Fibroblast of lung (primary cell): ENCODE measurements around the gene TMEM60. TPM values are rescaled to one million over a fixed set of nuclear protein-coding genes. Genes with fewer than 3 reads are reported as not detected.

Experiments used
- DNase-seq, 2 donors: peaks; one replicate each; pipeline versions ENCODE4 v3.0.0 to v3.0.0-alpha.2; 2010; ENCODE audit warnings: low read depth in 2 of 2
- H2AFZ ChIP-seq: 2 replicates; pipeline ENCODE4 v1.5.1; 2012; ENCODE audit warnings: low read length, control low read depth, inconsistent platforms
- H3K27ac ChIP-seq: 2 replicates; pipeline ENCODE4 v1.5.1; 2011; ENCODE audit warnings: low read length, control low read depth; ENCODE audit not compliant: insufficient read depth
- H3K27me3 ChIP-seq: 2 replicates; pipeline ENCODE4 v1.5.1; 2011; ENCODE audit warnings: mild to moderate bottlenecking, low read length; ENCODE audit not compliant: control insufficient read depth, insufficient read depth
- H3K36me3 ChIP-seq: 2 replicates; pipeline ENCODE4 v1.5.1; 2011; ENCODE audit warnings: low read length; ENCODE audit not compliant: control insufficient read depth, insufficient read depth
- H3K4me1 ChIP-seq: 2 replicates; pipeline ENCODE4 v1.5.1; 2011; ENCODE audit warnings: low read length; ENCODE audit not compliant: control insufficient read depth, insufficient read depth; ENCODE audit errors: extremely low read depth
- H3K4me2 ChIP-seq: 2 replicates; pipeline ENCODE4 v1.5.1; 2011; ENCODE audit warnings: low read length, control low read depth; ENCODE audit not compliant: insufficient read depth; ENCODE audit errors: extremely low read depth
- H3K4me3 ChIP-seq, 4 experiments: fragments of 200-600 bp in 1 of 4; sonication (generic) in 1 of 4; replicated peaks in 1 of 4; 2 replicates each; pipeline ENCODE4 v1.5.1; 2011 to 2016; ENCODE audit warnings: low read length in 4 of 4, low read depth in 3 of 4, mild to moderate bottlenecking in 3 of 4, control low read depth in 2 of 4, inconsistent platforms in 1 of 4, mixed read lengths in 1 of 4; ENCODE audit not compliant: insufficient read depth in 1 of 4; ENCODE audit errors: control extremely low read depth in 1 of 4
- H3K79me2 ChIP-seq: 2 replicates; pipeline ENCODE4 v1.5.1; 2012; ENCODE audit warnings: mild to moderate bottlenecking, low read length, inconsistent platforms; ENCODE audit not compliant: control insufficient read depth, insufficient read depth
- H3K9ac ChIP-seq: 2 replicates; pipeline ENCODE4 v1.5.1; 2011; ENCODE audit warnings: mild to moderate bottlenecking, low read length, control low read depth; ENCODE audit not compliant: insufficient read depth
- H3K9me3 ChIP-seq: 2 replicates; pipeline ENCODE4 v1.5.1; 2012; ENCODE audit warnings: low read depth, low read length; ENCODE audit not compliant: control insufficient read depth, insufficient read depth
- H4K20me1 ChIP-seq: 2 replicates; pipeline ENCODE4 v1.5.1; 2011; ENCODE audit warnings: low read length; ENCODE audit not compliant: control insufficient read depth, insufficient read depth; ENCODE audit errors: extremely low read depth
- CTCF ChIP-seq, 2 donors: IDR thresholded peaks in 1 of 2; conservative IDR thresholded peaks in 1 of 2; 1 replicate in 1 of 2; 2 replicates in 1 of 2; pipeline ENCODE4 v1.5.1; 2011 to 2012; ENCODE audit warnings: low read length in 2 of 2, control low read depth in 1 of 2, inconsistent platforms in 1 of 2, low read depth in 1 of 2, mild to moderate bottlenecking in 1 of 2
- EZH2 ChIP-seq: IDR thresholded peaks from 2 replicates; pipeline ENCODE4 v1.5.1; 2012; ENCODE audit warnings: low read length, control low read depth, mild to moderate bottlenecking; ENCODE audit errors: missing control alignments
- polyA plus RNA-seq, 2 donors: library from polyadenylated mRNA; depleted of rRNA in 1 of 2; stranded (reverse) in 1 of 2; unstranded in 1 of 2; fragments of >200 nt; gene quantifications; 2 replicates each; pipeline ENCODE4 v1.2.1, GENCODE V29; 2011 to 2012; ENCODE audit warnings: missing spikeins in 1 of 2
- total RNA-seq: library from RNA; depleted of rRNA; stranded (reverse); fragments of >200 nt; gene quantifications from 2 replicates; pipeline ENCODE4 v1.2.1, GENCODE V29; 2014

The TMEM60 gene
- total and polyA plus RNA-seq, 2 donors (not counting 1 experiment from before 2014, with no cell fraction given) = 24.4 to 45.5 TPM

GRCh38 chr7:77760809-77761453, 37.3 kb downstream of the TMEM60 start:
- no peaks in the 10 kb centered on the region for H3K4me1 ChIP-seq
- H3K4me2 ChIP-seq = no peak overlapping the region
- DNase-seq = no peak
- no peak overlapping the region for H3K9ac ChIP-seq
- no peaks in the 10 kb centered on the region for H3K36me3 ChIP-seq
- no peak for TF ChIP-seq EZH2
- TF ChIP-seq CTCF (conservative IDR thresholded peaks at IDR 0.05 in 1 of 2, IDR thresholded peaks at IDR 0.05 in 1 of 2; ENCODE audit: low read depth in 1 of 2, low read length in 2 of 2) = no peak
- H4K20me1 ChIP-seq = no peaks in the 10 kb centered on the region
- peaks cover 3% of the 10 kb centered on the region for H3K79me2 ChIP-seq
- H3K27me3 ChIP-seq = no peaks in the 10 kb centered on the region
- H3K4me3 ChIP-seq = no peak overlapping the region
- H3K27ac ChIP-seq = no peak overlapping the region
- H3K9me3 ChIP-seq = no peaks in the 10 kb centered on the region
- H2AFZ ChIP-seq = no peak overlapping the region

GRCh38 chr7:77759294-77759889, 38.8 kb downstream of the TMEM60 start:
- Histone ChIP-seq H3K27me3 (no peaks in the 10 kb centered on the region), H3K9me3 (no peaks in the 10 kb centered on the region), H3K4me3 (no peak overlapping the region), H3K9ac (no peak overlapping the region), H3K79me2 (peaks cover 3% of the 10 kb centered on the region), H3K27ac (no peak overlapping the region), H2AFZ (no peak overlapping the region), H4K20me1 (no peaks in the 10 kb centered on the region), H3K4me1 (no peaks in the 10 kb centered on the region), H3K36me3 (no peaks in the 10 kb centered on the region), H3K4me2 (peak overlapping the region; percentile 50)
- no peak for TF ChIP-seq EZH2
- TF ChIP-seq CTCF (conservative IDR thresholded peaks at IDR 0.05 in 1 of 2, IDR thresholded peaks at IDR 0.05 in 1 of 2; ENCODE audit: low read depth in 1 of 2, low read length in 2 of 2) = peak; percentile 72 to 84
- peak; percentile 42 to 84 for DNase-seq

GRCh38 chr7:77757589-77757988, 40.6 kb downstream of the TMEM60 start:
- peaks cover 3% of the 10 kb centered on the region for H3K79me2 ChIP-seq
- TF ChIP-seq CTCF (conservative IDR thresholded peaks at IDR 0.05 in 1 of 2, IDR thresholded peaks at IDR 0.05 in 1 of 2; ENCODE audit: low read depth in 1 of 2, low read length in 2 of 2) (no peak), EZH2 (no peak)
- no peaks in the 10 kb centered on the region for H3K27me3 ChIP-seq

More at GRCh38 chr7:77757589-77757988, 40.6 kb downstream of the TMEM60 start:
- no peaks in the 10 kb centered on the region for H3K9me3 ChIP-seq
- DNase-seq = no peak
- no peaks in the 10 kb centered on the region for H3K36me3 ChIP-seq
- no peak overlapping the region for H3K27ac ChIP-seq
- no peaks in the 10 kb centered on the region for H3K4me1 ChIP-seq
- H3K9ac ChIP-seq = no peak overlapping the region
- H2AFZ ChIP-seq = no peak overlapping the region
- no peak overlapping the region for H3K4me3 ChIP-seq
- H3K4me2 ChIP-seq = no peak overlapping the region
- no peaks in the 10 kb centered on the region for H4K20me1 ChIP-seq
